Dedifferentiated amniotic fluid mesenchymal stem cell (primary cell): ENCODE results near the gene SYNM.

Source experiments
- DNase-seq: peaks from one replicate; pipeline ENCODE4 v3.0.0-alpha.2; 2016; ENCODE audit errors: extremely low spot score

The SYNM gene

DNA sequence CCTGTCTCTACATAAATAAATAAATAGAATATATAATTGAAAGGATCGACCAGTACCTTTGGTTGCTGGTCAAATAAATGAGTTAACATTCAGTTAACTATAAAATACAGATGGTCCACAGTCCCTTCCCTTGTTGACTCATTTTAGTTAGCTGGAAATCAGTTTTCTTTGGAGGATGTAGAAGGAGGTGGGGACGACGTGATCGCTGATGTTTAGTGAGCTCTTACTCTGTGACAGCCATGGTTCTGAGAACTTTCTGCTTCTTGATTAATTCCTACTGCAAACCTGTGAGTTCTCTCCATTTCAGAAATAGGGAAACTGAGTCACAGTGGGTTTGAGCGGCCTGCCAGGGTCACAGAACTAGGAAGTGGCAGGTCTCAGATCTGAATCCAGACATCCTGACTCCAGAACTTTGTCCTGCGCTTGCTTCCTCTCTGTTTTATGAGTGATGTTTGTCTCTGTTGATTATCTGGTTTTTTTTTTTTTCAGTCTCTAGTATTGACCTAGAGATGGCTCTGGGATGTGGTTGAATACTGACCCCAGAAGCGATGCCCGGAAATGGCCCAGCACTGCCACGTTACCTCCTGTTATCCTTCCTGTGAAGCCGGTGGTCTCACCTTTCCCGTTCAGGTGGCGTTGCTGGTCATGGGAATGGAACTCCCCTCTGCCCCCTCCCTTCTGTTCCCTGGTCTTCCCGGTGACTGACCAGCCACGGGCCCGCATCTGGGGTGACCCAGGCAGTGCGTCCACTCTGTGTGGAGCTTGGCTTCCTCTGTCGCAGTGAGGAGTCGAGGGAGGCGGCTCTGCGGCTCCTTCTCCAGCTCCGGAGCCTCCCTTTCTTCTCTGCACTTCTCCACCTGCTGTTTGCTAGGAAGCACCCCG lies 18.2 kb downstream of the SYNM start:
- DNase-seq: no peak

DNA sequence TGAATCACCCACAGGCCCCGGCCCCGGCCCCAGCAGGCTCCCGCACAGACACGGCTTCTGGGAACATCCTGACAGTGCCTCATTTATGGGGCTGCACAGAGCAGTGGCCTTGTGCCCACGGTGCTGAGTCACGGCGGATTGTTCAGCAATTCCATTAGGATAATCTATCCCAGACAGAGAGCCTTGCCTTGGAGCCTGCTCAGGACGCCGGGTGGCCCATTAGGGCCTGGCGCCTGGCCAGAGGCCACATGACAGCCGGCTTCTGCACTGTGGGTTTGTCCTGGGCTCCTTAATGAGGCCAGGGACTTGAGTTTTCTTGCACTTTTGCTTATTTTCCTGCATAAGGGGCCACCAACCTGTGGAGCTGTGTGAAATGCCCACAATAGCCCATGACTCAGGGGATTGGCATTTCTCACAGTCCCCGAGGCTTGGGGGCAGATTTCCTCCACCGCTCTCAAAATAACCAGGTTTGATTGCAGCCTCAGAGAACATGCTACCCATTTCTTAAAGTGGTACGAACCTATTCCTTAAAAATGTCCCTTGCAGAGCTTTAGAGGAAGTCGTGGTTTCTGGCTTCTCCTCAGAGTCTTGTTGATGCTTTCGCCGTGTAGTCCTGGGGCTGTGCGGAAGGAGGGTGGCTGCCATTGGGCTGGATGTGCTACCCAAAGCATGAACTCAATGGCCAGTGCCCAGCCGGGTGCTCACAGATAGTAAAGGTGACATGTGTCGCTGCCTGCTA lies 19.0 kb downstream of the SYNM start:
- peak; percentile 78 for DNase-seq

DNA sequence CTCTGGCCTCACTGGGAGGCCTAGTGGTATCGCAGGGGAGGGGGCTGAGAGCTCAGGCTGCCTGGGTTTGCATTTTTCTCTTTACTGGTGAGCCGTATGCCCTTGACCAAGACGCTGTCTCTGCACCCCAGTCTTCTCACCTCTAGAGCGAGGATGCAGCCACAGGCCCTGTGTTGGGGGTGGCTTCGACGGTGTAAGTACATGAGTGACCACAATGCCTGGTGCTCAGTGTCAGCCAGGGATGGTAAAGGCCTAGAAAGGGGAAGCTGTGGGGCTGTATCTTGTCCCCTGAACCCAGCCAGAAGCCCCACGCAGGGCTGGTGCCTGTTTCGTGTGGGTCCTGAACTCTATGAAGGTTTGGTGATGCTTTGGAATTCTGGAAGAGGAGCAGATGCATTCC lies 19.8 kb downstream of the SYNM start:
- no peak for DNase-seq

DNA sequence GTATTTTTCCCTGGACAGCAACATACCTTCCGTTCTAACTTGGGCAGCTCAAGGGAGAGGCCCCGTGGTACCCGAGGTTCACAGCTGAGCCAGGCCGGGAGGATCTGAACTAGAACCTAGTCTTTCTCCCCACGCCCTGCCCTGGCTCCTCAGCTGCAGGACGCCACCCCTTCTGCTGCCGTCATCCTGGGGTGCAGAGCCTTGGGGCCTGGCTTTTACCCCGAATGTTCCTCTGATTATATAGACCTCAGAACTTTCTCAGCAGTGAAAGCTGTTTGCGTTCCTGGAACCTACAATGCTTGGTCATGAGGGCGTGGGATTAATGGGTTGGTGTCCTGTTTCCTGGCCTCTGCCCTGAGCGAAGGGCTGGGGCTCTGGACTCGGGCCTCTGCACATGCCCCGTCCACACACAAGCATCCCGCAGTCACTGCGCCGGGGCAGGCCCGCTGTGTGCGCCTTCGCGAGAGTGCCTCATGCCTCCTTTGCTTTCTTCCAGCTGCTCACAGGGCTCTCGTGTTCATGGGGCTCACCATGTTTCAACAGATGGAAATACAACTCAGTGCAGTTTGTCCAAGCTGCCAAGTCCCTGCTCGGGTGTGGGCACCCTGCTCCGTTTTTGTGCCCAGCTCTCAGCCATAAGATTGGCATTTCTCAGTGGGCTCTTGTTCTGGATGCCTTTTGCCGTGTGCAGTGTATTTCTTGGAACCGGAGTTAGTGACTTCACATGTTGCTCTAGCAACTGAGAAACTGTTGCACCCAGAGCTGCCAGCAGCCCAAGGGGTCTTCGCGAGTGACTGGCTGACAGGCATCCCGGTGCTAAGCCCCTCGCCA lies 20.4 kb downstream of the SYNM start:
- no peak for DNase-seq

DNA sequence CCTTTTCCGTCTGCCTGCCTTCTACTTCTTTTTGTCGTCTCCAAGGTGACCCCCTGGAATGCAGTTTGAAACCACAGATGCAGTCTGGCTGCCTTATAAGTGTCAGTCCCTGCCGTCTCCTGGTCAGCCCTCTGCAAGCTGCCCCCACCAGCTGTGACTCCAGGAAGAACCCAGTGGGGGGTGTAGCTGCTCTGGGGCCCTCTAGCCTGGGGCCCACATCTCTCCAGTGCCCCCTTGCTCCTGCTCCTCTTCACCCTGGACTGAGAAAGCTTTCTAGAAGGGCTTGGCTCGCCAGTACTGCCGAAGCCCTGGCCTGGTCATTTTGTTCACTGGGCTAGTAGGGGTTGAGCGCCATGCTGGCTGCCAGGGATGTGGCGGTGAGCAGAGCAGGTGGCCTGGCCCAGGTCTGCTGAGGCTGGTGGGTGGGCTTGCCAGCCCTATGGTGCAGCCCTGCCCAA lies 21.3 kb downstream of the SYNM start:
- no peak for DNase-seq

DNA sequence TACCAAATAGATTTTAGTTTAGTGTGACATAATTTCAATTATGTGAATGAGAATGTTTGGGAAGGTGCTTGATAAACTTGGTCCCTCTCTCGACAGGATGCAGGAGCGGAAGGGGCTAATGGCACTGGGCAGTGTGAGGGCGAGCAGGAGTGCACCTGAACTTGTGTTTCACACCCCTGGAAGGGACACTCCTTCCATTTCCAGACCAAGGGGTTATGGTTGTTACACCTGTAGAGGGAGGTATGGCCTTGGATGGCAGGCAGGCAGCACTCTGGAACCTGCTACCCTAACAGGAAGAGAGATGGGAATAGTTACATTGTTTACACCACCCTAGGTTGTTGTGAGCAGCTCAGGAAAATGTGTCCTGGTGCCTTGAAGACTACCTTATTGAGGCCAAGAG lies 22.1 kb downstream of the SYNM start:
- DNase-seq: no peak

DNA sequence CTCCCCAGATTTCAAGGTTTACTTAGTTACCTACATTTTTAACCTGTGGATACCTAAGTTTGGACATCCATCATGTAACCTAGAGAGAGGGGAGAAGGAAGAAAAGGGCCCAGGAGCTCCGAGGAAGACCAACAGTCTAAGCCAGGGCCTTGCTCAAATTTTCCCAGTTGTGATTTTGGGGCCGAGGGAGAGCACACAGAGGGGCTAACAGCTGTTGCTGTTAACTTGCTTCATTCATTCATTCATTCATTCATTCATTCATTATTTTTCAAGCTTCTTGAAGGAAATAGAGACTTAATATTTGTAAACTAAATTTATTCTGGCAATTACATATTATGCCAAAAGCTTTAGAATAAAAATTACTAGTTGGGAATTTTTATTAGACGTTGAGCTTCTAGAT lies 22.9 kb downstream of the SYNM start:
- no peak for DNase-seq

DNA sequence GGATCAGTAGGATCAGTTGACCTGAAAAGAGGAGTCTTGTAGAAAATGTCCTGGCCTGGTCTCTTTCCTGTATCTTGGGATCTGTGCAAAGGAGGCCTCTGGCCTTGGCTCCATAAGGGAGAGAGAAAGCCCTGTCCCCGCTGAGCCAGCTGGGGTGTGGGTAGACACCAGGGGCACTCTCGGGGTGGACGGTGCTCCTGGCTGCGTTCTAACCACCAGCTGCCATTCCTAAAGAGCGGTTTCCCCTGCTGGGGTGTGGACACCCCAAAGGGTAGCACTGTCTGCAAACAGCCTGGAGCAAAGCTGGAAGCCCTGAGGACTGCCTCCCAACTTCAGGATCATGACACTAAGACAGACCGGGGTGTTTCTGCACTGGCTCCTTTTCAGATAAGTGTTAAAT lies 23.5 kb downstream of the SYNM start:
- DNase-seq: no peak

DNA sequence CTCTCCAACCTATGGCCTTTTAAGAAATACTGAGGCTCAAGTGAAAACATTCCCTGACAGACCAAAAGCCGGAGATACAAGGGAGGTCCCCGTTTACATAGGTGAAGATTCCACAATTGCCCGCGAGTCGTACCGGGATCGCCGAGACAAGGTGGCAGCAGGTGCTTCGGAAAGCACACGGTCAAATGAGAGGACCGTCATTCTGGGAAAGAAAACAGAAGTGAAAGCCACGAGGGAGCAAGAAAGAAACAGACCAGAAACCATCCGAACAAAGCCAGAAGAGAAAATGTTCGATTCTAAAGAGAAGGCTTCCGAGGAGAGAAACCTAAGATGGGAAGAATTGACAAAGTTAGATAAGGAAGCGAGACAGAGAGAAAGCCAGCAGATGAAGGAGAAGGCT lies 24.8 kb downstream of the SYNM start:
- no peak for DNase-seq

DNA sequence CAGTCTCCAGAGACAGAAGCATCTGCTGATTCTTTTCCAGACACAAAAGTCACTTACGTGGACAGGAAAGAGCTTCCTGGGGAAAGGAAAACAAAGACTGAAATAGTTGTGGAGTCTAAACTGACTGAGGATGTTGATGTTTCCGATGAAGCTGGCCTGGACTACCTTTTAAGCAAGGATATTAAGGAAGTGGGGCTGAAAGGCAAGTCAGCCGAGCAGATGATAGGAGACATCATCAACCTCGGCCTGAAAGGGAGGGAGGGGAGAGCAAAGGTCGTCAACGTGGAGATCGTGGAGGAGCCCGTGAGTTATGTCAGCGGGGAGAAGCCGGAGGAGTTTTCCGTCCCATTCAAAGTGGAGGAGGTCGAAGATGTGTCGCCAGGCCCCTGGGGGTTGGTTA lies 25.4 kb downstream of the SYNM start:
- no peak for DNase-seq

DNA sequence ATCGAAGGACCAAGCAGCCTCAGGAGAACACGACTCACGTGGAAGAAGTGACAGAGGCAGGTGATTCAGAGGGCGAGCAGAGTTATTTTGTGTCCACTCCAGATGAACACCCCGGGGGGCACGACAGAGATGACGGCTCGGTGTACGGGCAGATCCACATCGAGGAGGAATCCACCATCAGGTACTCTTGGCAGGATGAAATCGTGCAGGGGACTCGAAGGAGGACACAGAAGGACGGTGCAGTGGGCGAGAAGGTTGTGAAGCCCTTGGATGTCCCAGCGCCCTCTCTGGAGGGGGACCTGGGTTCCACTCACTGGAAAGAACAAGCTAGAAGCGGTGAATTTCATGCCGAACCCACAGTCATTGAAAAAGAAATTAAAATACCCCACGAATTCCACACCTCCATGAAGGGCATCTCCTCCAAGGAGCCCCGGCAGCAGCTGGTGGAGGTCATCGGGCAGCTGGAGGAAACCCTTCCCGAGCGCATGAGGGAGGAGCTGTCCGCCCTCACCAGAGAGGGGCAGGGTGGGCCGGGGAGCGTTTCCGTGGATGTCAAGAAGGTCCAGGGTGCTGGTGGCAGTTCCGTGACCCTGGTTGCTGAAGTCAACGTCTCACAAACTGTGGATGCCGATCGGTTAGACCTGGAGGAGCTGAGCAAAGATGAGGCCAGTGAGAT lies 26.0 kb downstream of the SYNM start:
- DNase-seq: no peak

DNA sequence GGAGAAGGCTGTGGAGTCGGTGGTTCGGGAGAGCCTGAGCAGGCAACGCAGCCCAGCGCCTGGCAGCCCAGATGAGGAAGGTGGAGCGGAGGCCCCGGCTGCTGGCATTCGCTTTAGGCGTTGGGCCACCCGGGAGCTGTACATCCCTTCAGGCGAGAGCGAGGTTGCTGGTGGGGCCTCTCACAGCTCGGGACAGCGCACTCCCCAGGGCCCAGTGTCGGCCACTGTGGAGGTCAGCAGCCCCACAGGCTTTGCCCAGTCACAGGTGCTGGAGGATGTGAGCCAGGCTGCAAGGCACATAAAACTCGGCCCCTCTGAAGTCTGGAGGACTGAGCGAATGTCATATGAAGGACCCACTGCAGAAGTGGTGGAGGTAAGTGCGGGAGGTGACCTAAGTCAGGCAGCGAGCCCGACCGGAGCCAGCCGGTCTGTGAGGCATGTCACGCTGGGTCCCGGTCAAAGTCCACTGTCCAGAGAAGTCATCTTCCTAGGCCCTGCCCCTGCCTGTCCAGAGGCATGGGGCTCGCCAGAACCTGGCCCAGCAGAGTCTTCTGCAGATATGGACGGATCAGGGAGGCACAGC lies 26.7 kb downstream of the SYNM start:
- DNase-seq: no peak

DNA sequence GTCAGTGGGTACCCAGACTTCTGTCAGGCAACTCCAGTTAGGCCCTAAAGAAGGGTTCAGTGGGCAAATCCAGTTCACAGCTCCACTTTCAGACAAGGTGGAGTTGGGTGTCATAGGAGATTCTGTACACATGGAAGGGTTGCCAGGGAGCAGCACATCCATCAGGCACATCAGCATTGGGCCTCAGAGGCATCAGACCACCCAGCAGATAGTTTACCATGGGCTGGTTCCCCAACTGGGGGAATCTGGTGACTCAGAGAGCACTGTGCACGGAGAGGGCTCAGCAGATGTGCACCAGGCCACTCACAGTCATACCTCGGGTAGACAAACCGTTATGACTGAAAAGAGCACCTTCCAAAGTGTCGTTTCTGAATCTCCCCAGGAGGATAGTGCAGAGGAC lies 27.2 kb downstream of the SYNM start:
- DNase-seq: no peak

DNA sequence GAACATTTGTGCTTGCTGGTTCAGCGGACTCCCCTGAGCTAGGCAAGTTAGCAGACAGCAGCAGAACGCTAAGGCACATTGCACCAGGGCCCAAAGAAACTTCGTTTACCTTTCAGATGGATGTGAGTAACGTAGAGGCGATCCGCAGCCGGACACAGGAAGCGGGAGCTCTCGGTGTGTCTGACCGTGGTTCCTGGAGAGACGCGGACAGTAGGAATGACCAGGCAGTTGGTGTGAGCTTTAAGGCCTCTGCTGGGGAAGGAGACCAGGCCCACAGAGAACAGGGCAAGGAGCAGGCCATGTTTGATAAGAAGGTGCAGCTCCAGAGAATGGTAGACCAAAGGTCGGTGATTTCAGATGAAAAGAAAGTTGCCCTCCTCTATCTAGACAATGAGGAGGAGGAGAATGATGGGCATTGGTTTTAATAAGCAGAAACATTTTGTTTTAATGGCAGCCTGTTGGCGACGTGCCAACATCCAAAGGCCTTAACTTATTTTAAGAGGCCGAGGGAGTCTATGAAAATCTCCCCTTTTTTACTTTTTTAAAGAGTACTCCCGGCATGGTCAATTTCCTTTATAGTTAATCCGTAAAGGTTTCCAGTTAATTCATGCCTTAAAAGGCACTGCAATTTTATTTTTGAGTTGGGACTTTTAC lies 27.9 kb downstream of the SYNM start:
- DNase-seq: no peak

DNA sequence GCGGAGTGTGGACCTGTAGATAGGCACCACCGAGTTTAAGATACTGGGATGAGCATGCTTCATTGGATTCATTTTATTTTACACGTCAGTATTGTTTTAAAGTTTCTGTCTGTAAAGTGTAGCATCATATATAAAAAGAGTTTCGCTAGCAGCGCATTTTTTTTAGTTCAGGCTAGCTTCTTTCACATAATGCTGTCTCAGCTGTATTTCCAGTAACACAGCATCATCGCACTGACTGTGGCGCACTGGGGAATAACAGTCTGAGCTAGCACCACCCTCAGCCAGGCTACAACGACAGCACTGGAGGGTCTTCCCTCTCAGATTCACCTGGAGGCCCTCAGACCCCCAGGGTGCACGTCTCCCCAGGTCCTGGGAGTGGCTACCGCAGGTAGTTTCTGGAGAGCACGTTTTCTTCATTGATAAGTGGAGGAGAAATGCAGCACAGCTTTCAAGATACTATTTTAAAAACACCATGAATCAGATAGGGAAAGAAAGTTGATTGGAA lies 29.5 kb downstream of the SYNM start:
- DNase-seq: no peak

DNA sequence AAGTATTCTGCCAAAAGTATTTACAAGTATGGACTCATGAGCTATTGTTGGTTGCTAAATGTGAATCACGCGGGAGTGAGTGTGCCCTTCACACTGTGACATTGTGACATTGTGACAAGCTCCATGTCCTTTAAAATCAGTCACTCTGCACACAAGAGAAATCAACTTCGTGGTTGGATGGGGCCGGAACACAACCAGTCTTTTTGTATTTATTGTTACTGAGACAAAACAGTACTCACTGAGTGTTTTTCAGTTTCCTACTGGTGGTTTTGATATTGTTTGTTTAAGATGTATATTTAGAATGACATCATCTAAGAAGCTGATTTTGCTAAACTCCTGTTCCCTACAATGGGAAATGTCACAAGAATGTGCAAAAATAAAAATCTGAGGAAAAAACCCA lies 30.3 kb downstream of the SYNM start:
- no peak for DNase-seq

DNA sequence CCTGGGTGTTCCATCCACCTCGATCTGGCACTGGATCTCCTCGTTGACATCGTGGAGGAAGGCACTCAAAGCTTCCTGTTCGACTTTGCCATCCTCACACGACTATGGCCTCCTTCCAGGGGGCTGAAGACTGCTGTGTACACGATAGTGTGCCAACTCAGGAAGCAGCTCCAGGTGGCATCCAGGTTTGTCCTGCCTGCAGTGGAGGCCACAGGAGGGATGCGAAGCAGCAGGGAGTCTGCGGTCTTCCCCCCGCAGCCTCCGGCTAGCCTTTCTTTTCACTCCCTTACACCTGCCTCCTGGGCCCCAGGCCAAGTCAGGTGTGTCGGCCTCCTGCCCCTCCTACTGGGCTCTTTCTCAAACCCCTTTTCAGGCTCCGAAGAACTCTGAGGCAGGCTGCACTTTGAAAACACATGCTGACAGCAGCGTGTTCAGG lies 32.2 kb downstream of the SYNM start:
- no peak for DNase-seq

DNA sequence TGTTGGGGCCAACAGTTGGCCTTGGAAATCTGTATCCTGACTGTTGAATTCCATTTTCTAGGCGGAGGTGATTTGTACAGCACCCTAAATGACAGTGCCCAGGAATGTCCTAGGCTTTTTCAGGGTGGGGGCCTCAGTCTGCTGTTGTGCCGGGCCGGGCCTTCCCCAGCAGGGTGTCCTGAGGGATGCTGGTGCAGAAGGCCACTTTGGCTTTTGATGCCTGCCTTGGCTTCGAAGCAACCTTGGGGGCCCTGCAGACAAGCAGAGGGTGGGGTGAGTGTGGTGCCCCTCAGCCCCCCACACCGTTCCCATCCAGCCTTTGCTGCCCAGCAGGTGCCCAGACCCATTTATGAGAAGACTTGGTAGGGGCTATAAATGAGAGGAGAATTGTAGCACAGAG lies 33.0 kb downstream of the SYNM start:
- no peak for DNase-seq

DNA sequence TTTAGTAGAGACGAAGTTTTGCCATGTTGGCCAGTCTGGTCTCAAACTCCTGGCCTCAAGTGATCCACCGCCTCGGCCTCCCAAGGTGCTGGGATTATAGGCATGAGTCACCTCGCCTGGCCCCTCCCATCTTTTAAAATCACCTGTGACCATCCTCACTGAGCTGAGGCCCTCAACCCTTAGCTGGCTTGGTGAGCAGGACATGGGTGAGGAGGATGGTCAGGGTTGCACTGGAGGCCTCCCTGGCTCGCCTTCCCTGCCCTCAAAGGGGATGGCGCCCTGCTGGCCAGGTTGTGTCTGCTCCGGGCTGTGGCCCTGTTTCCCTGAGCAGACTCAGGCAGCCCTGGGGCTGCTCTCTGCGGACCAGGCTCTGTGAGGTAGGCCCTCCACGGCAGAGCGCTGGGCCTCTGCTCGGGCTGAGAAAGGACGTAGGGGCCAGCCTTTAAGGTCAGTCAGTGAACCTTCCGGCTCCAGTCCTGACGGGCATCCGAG lies 33.7 kb downstream of the SYNM start:
- no peak for DNase-seq

DNA sequence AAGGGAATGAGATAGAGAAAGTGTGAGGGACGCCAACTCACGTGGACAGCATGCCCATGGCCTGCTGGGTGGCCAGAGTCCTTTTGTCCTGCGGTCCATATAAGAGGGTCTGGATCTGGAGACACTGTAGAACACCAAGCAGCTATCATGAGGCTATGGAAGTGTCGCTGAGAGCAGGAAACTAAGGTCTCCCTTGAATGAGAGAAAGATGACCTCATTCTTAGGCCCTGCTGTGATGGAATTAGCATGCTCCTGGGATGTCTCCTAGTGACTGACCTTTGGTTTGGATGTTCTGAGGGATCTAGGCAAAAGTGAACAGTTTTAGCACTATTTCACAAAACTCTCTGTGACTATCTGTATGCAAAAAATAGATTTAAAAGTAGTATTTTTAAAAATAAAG lies 34.4 kb downstream of the SYNM start:
- no peak for DNase-seq
